Testis (tissue), 2 donors: ENCODE results near the gene MPHOSPH9.

Experiments used
- CTCF ChIP-seq, 3 experiments: fragments of 450-650 bp in 2 of 3; fragments of 200-600 bp in 1 of 3; sonication (generic) in 1 of 3; IDR thresholded peaks; one replicate each; pipeline ENCODE4 v1.5.1; 2016 to 2019; ENCODE audit warnings: antibody characterized with exemption in 3 of 3, mild to moderate bottlenecking in 2 of 3, moderate library complexity in 1 of 3
- POLR2A ChIP-seq: fragments of 450-650 bp; IDR thresholded peaks from one replicate; pipeline ENCODE4 v1.6.1; 2017; ENCODE audit warnings: antibody characterized with exemption, mild to moderate bottlenecking, moderate library complexity

- TF ChIP-seq CTCF (IDR thresholded peaks at IDR 0.05) (no peak), POLR2A (no peak)
Observed at GRCh38 chr12:123109319-123109772, 123.6 kb downstream of the MPHOSPH9 start.
